OCI-LY1 (cell line): ENCODE measurements around the gene CTNNA3.

Experiments used
- H2AFZ ChIP-seq: fragments of 200-600 bp; sonication (generic), shearing (Covaris generic); 2 replicates; pipeline ENCODE4 v1.6.0; 2014; ENCODE audit warnings: antibody characterized with exemption, mild to moderate bottlenecking, low read length
- H3F3A ChIP-seq: fragments of 200-600 bp; sonication (generic), shearing (Covaris generic); 2 replicates; pipeline ENCODE4 v1.6.0; 2014; ENCODE audit warnings: mild to moderate bottlenecking, antibody characterized with exemption, low read length, moderate library complexity; ENCODE audit not compliant: insufficient read depth
- H3K27ac ChIP-seq: fragments of 200-600 bp; sonication (generic); 2 replicates; pipeline ENCODE4 v1.5.1; 2014; ENCODE audit warnings: low read length, mixed run types, mild to moderate bottlenecking, low read depth; ENCODE audit not compliant: poor library complexity, severe bottlenecking
- H3K27me3 ChIP-seq: fragments of 200-600 bp; sonication (generic); 2 replicates; pipeline ENCODE4 v1.6.0; 2014; ENCODE audit warnings: antibody characterized with exemption, mild to moderate bottlenecking, low read length, moderate library complexity; ENCODE audit not compliant: insufficient read depth
- H3K36me3 ChIP-seq: fragments of 200-600 bp; sonication (generic); 2 replicates; pipeline ENCODE4 v1.6.1; 2014; ENCODE audit warnings: mild to moderate bottlenecking, antibody characterized with exemption, low read length, moderate library complexity, mixed read lengths; ENCODE audit not compliant: insufficient read depth
- H3K4me1 ChIP-seq: fragments of 200-600 bp; sonication (generic); 2 replicates; pipeline ENCODE4 v1.5.1; 2014; ENCODE audit warnings: mild to moderate bottlenecking, low read length, moderate library complexity; ENCODE audit not compliant: insufficient read depth, severe bottlenecking
- H3K4me2 ChIP-seq: fragments of 200-600 bp; sonication (generic), shearing (Covaris generic); 2 replicates; pipeline ENCODE4 v1.6.1; 2014; ENCODE audit warnings: low read length
- H3K4me3 ChIP-seq: fragments of 200-600 bp; sonication (generic); 2 replicates; pipeline ENCODE4 v1.5.1; 2014; ENCODE audit warnings: low read length, low read depth, mild to moderate bottlenecking, mixed read lengths; ENCODE audit not compliant: poor library complexity, severe bottlenecking
- H3K79me2 ChIP-seq: fragments of 200-600 bp; shearing (Covaris generic); 2 replicates; pipeline ENCODE4 v1.6.1; 2016; ENCODE audit warnings: mixed run types, low read length, mixed read lengths; ENCODE audit not compliant: insufficient read depth
- H3K9ac ChIP-seq: fragments of 200-600 bp; sonication (generic), shearing (Covaris generic); 2 replicates; pipeline ENCODE4 v1.6.1; 2014; ENCODE audit warnings: mild to moderate bottlenecking, low read length, mixed read lengths
- H3K9me2 ChIP-seq: fragments of 200-600 bp; sonication (generic), shearing (Covaris generic); 2 replicates; pipeline ENCODE4 v1.6.1; 2014; ENCODE audit warnings: low read depth, mild to moderate bottlenecking, low read length, mixed read lengths
- H3K9me3 ChIP-seq: fragments of 200-600 bp; shearing (Covaris generic); 2 replicates; pipeline ENCODE4 v1.6.1; 2014; ENCODE audit warnings: low read length, mixed read lengths
- H4K20me1 ChIP-seq: fragments of 200-600 bp; sonication (generic), shearing (Covaris generic); 2 replicates; pipeline ENCODE4 v1.6.0; 2016; ENCODE audit warnings: mild to moderate bottlenecking, low read length; ENCODE audit not compliant: insufficient read depth
- CTCF ChIP-seq: fragments of 200-600 bp; sonication (generic), shearing (Covaris generic); IDR thresholded peaks from 2 replicates; pipeline ENCODE4 v1.5.1; 2017; ENCODE audit warnings: mild to moderate bottlenecking, antibody characterized with exemption, low read length, moderate library complexity, mixed read lengths
- EZH2 ChIP-seq: fragments of 200-600 bp; sonication (generic), shearing (Covaris generic); IDR thresholded peaks from 2 replicates; pipeline ENCODE4 v1.8.0; 2017; ENCODE audit warnings: borderline replicate concordance, mixed run types, mild to moderate bottlenecking, antibody characterized with exemption, low read length, moderate library complexity, mixed read lengths

Gene CTNNA3

GRCh38 chr10:66717231-66717981, 978.6 kb downstream of the CTNNA3 start:
- Histone ChIP-seq H3K9me3 (no peaks in the 10 kb centered on the region), H4K20me1 (no peaks in the 10 kb centered on the region), H3K27me3 (no peaks in the 10 kb centered on the region), H2AFZ (no peak overlapping the region), H3K4me1 (no peaks in the 10 kb centered on the region), H3K4me2 (no peak overlapping the region), H3K9me2 (no peaks in the 10 kb centered on the region), H3K79me2 (no peaks in the 10 kb centered on the region), H3K9ac (no peak overlapping the region), H3K27ac (no peak overlapping the region), H3K36me3 (no peaks in the 10 kb centered on the region), H3F3A (no peaks in the 10 kb centered on the region), H3K4me3 (no peak overlapping the region)
- TF ChIP-seq CTCF (no peak), EZH2 (no peak)

GRCh38 chr10:66714741-66715140, 981.3 kb downstream of the CTNNA3 start:
- H4K20me1 ChIP-seq = no peaks in the 10 kb centered on the region
- H3K9me2 ChIP-seq = no peaks in the 10 kb centered on the region
- no peak overlapping the region for H3K9ac ChIP-seq
- H3F3A ChIP-seq = no peaks in the 10 kb centered on the region
- H3K9me3 ChIP-seq = no peaks in the 10 kb centered on the region
- no peaks in the 10 kb centered on the region for H3K36me3 ChIP-seq
- H3K4me2 ChIP-seq = no peak overlapping the region
- H3K4me3 ChIP-seq = no peak overlapping the region
- H3K27me3 ChIP-seq = no peaks in the 10 kb centered on the region
- TF ChIP-seq EZH2 (no peak), CTCF (no peak)
- H3K79me2 ChIP-seq = no peaks in the 10 kb centered on the region
- no peak overlapping the region for H3K27ac ChIP-seq
- H2AFZ ChIP-seq = no peak overlapping the region
- no peaks in the 10 kb centered on the region for H3K4me1 ChIP-seq

GRCh38 chr10:66713387-66713786, 982.6 kb downstream of the CTNNA3 start:
- Histone ChIP-seq H2AFZ (no peak overlapping the region), H3K4me2 (no peak overlapping the region), H3K27me3 (no peaks in the 10 kb centered on the region), H3K9me3 (no peaks in the 10 kb centered on the region), H3K9ac (no peak overlapping the region), H3K79me2 (no peaks in the 10 kb centered on the region), H3F3A (no peaks in the 10 kb centered on the region), H3K27ac (no peak overlapping the region), H3K36me3 (no peaks in the 10 kb centered on the region), H3K4me1 (no peaks in the 10 kb centered on the region), H3K4me3 (no peak overlapping the region), H4K20me1 (no peaks in the 10 kb centered on the region), H3K9me2 (no peaks in the 10 kb centered on the region)
- TF ChIP-seq EZH2 (no peak), CTCF (no peak)
